NCI-H1092 (cell line): Measurements from ENCODE around the gene SH3PXD2A.

Source experiments
- DNase-seq: peaks from one replicate; lab custom pipeline; 2025; lab: John Stamatoyannopoulos, UW

The SH3PXD2A gene

GRCh38 chr10:103580011-103580410 lies 275.4 kb downstream of the SH3PXD2A start:
- no peak for DNase-seq

- no peak for DNase-seq
Measured at GRCh38 chr10:103578782-103579382, 276.5 kb downstream of the SH3PXD2A start.

GRCh38 chr10:103576862-103577261 lies 278.5 kb downstream of the SH3PXD2A start:
- peak; percentile 69 for DNase-seq

- DNase-seq, result no peak
Measured at GRCh38 chr10:103576076-103576471, 279.3 kb downstream of the SH3PXD2A start.

- peak; percentile 77 for DNase-seq
Measured at GRCh38 chr10:103575416-103576075, 279.8 kb downstream of the SH3PXD2A start.

- DNase-seq, result no peak
Measured at GRCh38 chr10:103574097-103575061, 281.0 kb downstream of the SH3PXD2A start.

- DNase-seq, result no peak
Measured at GRCh38 chr10:103573205-103573487, 282.2 kb downstream of the SH3PXD2A start.

GRCh38 chr10:103572347-103573204 lies 282.8 kb downstream of the SH3PXD2A start:
- no peak for DNase-seq

GRCh38 chr10:103571656-103571975 lies 283.8 kb downstream of the SH3PXD2A start:
- DNase-seq, result no peak

GRCh38 chr10:103570844-103571655 lies 284.3 kb downstream of the SH3PXD2A start:
- DNase-seq, result no peak

GRCh38 chr10:103569896-103570295 lies 285.5 kb downstream of the SH3PXD2A start:
- no peak for DNase-seq

- DNase-seq, result no peak
Measured at GRCh38 chr10:103568505-103568904, 286.9 kb downstream of the SH3PXD2A start.

GRCh38 chr10:103566536-103566935 lies 288.8 kb downstream of the SH3PXD2A start:
- no peak for DNase-seq

GRCh38 chr10:103564776-103565520 lies 290.4 kb downstream of the SH3PXD2A start:
- no peak for DNase-seq

- DNase-seq, result no peak
Measured at GRCh38 chr10:103564116-103564501, 291.3 kb downstream of the SH3PXD2A start.

- no peak for DNase-seq
Measured at GRCh38 chr10:103563231-103564115, 291.9 kb downstream of the SH3PXD2A start.

GRCh38 chr10:103562383-103562782 lies 293.0 kb downstream of the SH3PXD2A start:
- no peak for DNase-seq

GRCh38 chr10:103560886-103561285 lies 294.5 kb downstream of the SH3PXD2A start:
- DNase-seq, result no peak

GRCh38 chr10:103559776-103560175 lies 295.6 kb downstream of the SH3PXD2A start:
- no peak for DNase-seq

GRCh38 chr10:103558911-103559310 lies 296.5 kb downstream of the SH3PXD2A start:
- DNase-seq, result no peak
